ENCODE measurements around the gene PAIP2B.

DNA sequence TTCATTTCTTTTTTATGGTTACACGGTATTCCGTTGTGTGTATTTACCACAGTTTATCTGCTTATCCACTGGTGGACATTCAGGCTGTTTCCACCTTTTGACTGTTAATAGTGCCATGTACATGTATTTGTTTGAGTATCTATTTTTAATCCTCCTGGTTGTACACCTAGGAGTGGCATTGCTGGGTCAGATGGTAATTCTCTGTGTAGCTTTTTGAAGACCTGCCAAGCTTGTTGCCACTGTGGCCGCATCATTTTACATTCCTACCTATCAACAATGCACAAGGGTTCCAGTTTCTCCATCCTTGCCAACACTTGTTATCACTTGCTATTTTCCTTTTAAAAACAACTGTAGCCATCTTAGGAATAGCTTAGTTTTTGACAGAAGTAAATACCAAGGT lies 83.1 kb downstream of the PAIP2B start:
- TF ChIP-seq POLR2AphosphoS5 (IDR thresholded peaks at IDR 0.05; ENCODE audit: borderline replicate concordance, low read depth, low read length) = no peak
- TF ChIP-seq EZH2 (IDR thresholded peaks at IDR 0.05) = no peak

All from SK-N-MC (cell line).